Kidney (tissue), 14 donors: Measurements from ENCODE around the gene PNMT. TPM values are rescaled to one million over a fixed set of nuclear protein-coding genes. Genes with fewer than 3 reads are reported as not detected.

Source experiments
- DNase-seq, 5 donors: peaks; one replicate each; pipeline ENCODE4 v3.0.0-alpha.2; 2013 to 2020
- FAIRE-seq: peaks from 2 replicates; lab custom pipeline; 2012; peaks lifted over from hg19 to GRCh38; lab: Jason Lieb, UNC
- H3K27ac ChIP-seq, 2 donors: one replicate each; pipeline ENCODE4 v1.7.0; 2013; ENCODE audit warnings: low read depth in 2 of 2, low read length in 2 of 2, inconsistent platforms in 1 of 2
- H3K27me3 ChIP-seq: one replicate; pipeline ENCODE4 v1.7.1; 2013; ENCODE audit warnings: low read length, inconsistent platforms; ENCODE audit not compliant: control insufficient read depth, insufficient read depth
- H3K36me3 ChIP-seq, 3 donors: one replicate each; pipeline versions ENCODE4 v1.7.0 to v1.7.1; 2013; ENCODE audit warnings: low read length in 3 of 3, control low read depth in 1 of 3, inconsistent platforms in 1 of 3; ENCODE audit not compliant: insufficient read depth in 3 of 3, control insufficient read depth in 2 of 3
- H3K4me1 ChIP-seq, 3 donors: one replicate each; pipeline versions ENCODE4 v1.7.0 to v1.7.1; 2013; ENCODE audit warnings: low read length in 3 of 3, inconsistent platforms in 1 of 3, low read depth in 1 of 3; ENCODE audit not compliant: control insufficient read depth in 2 of 3, insufficient read depth in 2 of 3
- H3K4me3 ChIP-seq, 3 donors: one replicate each; pipeline versions ENCODE4 v1.7.0 to v1.8.1; 2013; ENCODE audit warnings: low read length in 3 of 3, control low read depth in 1 of 3, inconsistent platforms in 1 of 3
- H3K9ac ChIP-seq, 3 donors: one replicate each; pipeline versions ENCODE4 v1.7.0 to v1.7.1; 2013; ENCODE audit warnings: low read length in 3 of 3, control low read depth in 1 of 3, inconsistent platforms in 1 of 3
- H3K9me3 ChIP-seq, 3 donors: one replicate each; pipeline versions ENCODE4 v1.7.0 to v1.7.1; 2013; ENCODE audit warnings: low read length in 3 of 3, control low read depth in 1 of 3, inconsistent platforms in 1 of 3; ENCODE audit not compliant: control insufficient read depth in 2 of 3, insufficient read depth in 1 of 3
- CTCF ChIP-seq: IDR thresholded peaks from 3 replicates; pipeline ENCODE4 v1.5.1; 2012; ENCODE audit warnings: mild to moderate bottlenecking, moderate library complexity, borderline replicate concordance; ENCODE audit not compliant: insufficient read depth; ENCODE audit errors: extremely low read depth
- intact Hi-C: fragments of 100-400 bp; cut with DNase I; formaldehyde crosslinking; loops from one replicate; pipeline ENCODE4 v1.11.1; 2022
- polyA plus RNA-seq: library from polyadenylated mRNA; stranded (reverse); fragments of 350-450 nt; fragmentation: Illumina TruSeq; extraction: RNeasy Lipid Tissue Mini Kit (QIAGEN cat#74804); gene quantifications from one replicate; pipeline ENCODE4 v1.2.3, GENCODE V29; 2014; ENCODE audit warnings: low read depth, low replicate concordance; ENCODE audit not compliant: insufficient read depth
- total RNA-seq: library from RNA; stranded (reverse); fragmentation: NEBNext Ultra II Directional; extraction: Animal tissue kit (Norgen Biotek cat#: 25700); gene quantifications from one replicate; pipeline ENCODE4 v1.2.1, GENCODE V29; 2021
- donor health status: control.
- donor health status: control.
- donor health status: control.
- donor health status: control.
- donor health status: control.
- donor health status: DM: yes; HTN: yes; CAD: no.
- donor health status: Normal renal cell carcinoma (clear cell type).

The PNMT gene
- total and polyA plus RNA-seq, 2 donors from 2014 or later = 2.0 to 8.2 TPM

- TF ChIP-seq CTCF = no peak
- no peak for FAIRE-seq
- Histone ChIP-seq H3K9ac (peak overlapping the region in 1 of 3 donors; percentile 7), H3K4me1 (peaks cover 0 to 49% (median 32%) of the 10 kb centered on the region in 3 donors), H3K27me3 (no peaks in the 10 kb centered on the region), H3K4me3 (no peak overlapping the region), H3K9me3 (no peaks in the 10 kb centered on the region), H3K27ac (peak overlapping the region; percentile 58 to 91), H3K36me3 (peaks cover 0 to 2% (median 0%) of the 10 kb centered on the region in 3 donors)
- intact Hi-C loops = no loop called here
- DNase-seq = peak in 1 of 5 donors; percentile 29
Observed at GRCh38 chr17:39677072-39677471, 8.8 kb downstream of the PNMT start.

GRCh38 chr17:39677542-39678339 is 9.5 kb downstream of the PNMT start:
- H3K27ac ChIP-seq = peak overlapping the region; percentile 70 to 91

GRCh38 chr17:39678340-39679116 is 10.3 kb downstream of the PNMT start:
- FAIRE-seq (no peak), DNase-seq (peak in 2 of 5 donors; percentile 43 to 66)
- Histone ChIP-seq H3K27ac (peak overlapping the region; percentile 70 to 91), H3K36me3 (peaks cover 0 to 5% (median 2%) of the 10 kb centered on the region in 3 donors), H3K9ac (no peak overlapping the region), H3K4me1 (peaks cover 0 to 47% (median 32%) of the 10 kb centered on the region in 3 donors), H3K9me3 (no peaks in the 10 kb centered on the region), H3K27me3 (no peaks in the 10 kb centered on the region), H3K4me3 (no peak overlapping the region)
- intact Hi-C loops = no loop called here
- TF ChIP-seq CTCF = no peak

More at GRCh38 chr17:39677542-39678339, 9.5 kb downstream of the PNMT start:
- no peaks in the 10 kb centered on the region for H3K9me3 ChIP-seq
- peak; percentile 73 to 93 (median 93) for DNase-seq
- H3K4me3 ChIP-seq = no peak overlapping the region
- no peak for FAIRE-seq
- peaks cover 0 to 5% (median 2%) of the 10 kb centered on the region in 3 donors for H3K36me3 ChIP-seq
- no peak for TF ChIP-seq CTCF
- H3K9ac ChIP-seq = peak overlapping the region in 1 of 3 donors; percentile 7
- peaks cover 0 to 47% (median 32%) of the 10 kb centered on the region in 3 donors for H3K4me1 ChIP-seq
- no peaks in the 10 kb centered on the region for H3K27me3 ChIP-seq
- intact Hi-C loops = no loop called here
